ENCODE data around the gene ZDHHC22. TPM values are rescaled to one million over a fixed set of nuclear protein-coding genes. Genes with fewer than 3 reads are reported as not detected.

The ZDHHC22 gene
- total RNA-seq, 3 donors from 2014 or later (not counting 1 experiment from before 2014, with no cell fraction given): not detected

GRCh38 chr14:77133720-77134338, 7.8 kb downstream of the ZDHHC22 start:
- DNase-seq (peak; percentile 25 to 77), ATAC-seq (peak; percentile 61 to 86 (median 85))
- Mint-ChIP-seq H3K4me3 (no peak overlapping the region), H3K27ac (no peak overlapping the region), H3K9me3 (no peaks in the 10 kb centered on the region), H3K4me1 (peaks cover 0 to 6% of the 10 kb centered on the region in 2 donors), H3K36me3 (no peaks in the 10 kb centered on the region), H3K27me3 (ENCODE audit: low read depth in 2 of 2) (peaks cover 55 to 74% of the 10 kb centered on the region in 2 donors)
- Histone ChIP-seq H3K27ac (ENCODE audit: low read length) (no peak overlapping the region), H3K4me3 (ENCODE audit: low read length) (no peak overlapping the region), H3K36me3 (ENCODE audit: control insufficient read depth, insufficient read depth, low read length) (no peaks in the 10 kb centered on the region), H3K9me3 (ENCODE audit: control insufficient read depth, insufficient read depth, low read length) (no peaks in the 10 kb centered on the region), H3K27me3 (ENCODE audit: control insufficient read depth, insufficient read depth, low read length) (peaks cover 15% of the 10 kb centered on the region), H3K4me1 (ENCODE audit: control insufficient read depth, insufficient read depth, low read length) (no peaks in the 10 kb centered on the region)
- no peak for TF ChIP-seq CTCF (IDR thresholded peaks at IDR 0.05)
- intact Hi-C loops (cut with micrococcal nuclease): no loop called here
- WGBS (ENCODE audit: insufficient coverage): 12% methylated on average over 22 of the region's 22 CpGs

- H3K4me3 Mint-ChIP-seq: no peak overlapping the region
- ATAC-seq (no peak), DNase-seq (no peak)
- peaks cover 9% of the 10 kb centered on the region for H3K27me3 ChIP-seq (ENCODE audit: control insufficient read depth, insufficient read depth, low read length)
- TF ChIP-seq CTCF (IDR thresholded peaks at IDR 0.05): no peak
- H3K4me3 ChIP-seq (ENCODE audit: low read length): no peak overlapping the region
- 85% methylated on average over 5 of the region's 5 CpGs for WGBS (ENCODE audit: insufficient coverage)
- peaks cover 0 to 6% of the 10 kb centered on the region in 2 donors for H3K4me1 Mint-ChIP-seq
- no peaks in the 10 kb centered on the region for H3K9me3 Mint-ChIP-seq
- H3K27me3 Mint-ChIP-seq (ENCODE audit: low read depth in 2 of 2): peaks cover 57 to 67% of the 10 kb centered on the region in 2 donors
- no peak overlapping the region for H3K27ac ChIP-seq (ENCODE audit: low read length)
- no peak overlapping the region for H3K27ac Mint-ChIP-seq
- intact Hi-C loops (cut with micrococcal nuclease): no loop called here
- no peaks in the 10 kb centered on the region for H3K9me3 ChIP-seq (ENCODE audit: control insufficient read depth, insufficient read depth, low read length)
- no peaks in the 10 kb centered on the region for H3K36me3 Mint-ChIP-seq
- no peaks in the 10 kb centered on the region for H3K4me1 ChIP-seq (ENCODE audit: control insufficient read depth, insufficient read depth, low read length)
- H3K36me3 ChIP-seq (ENCODE audit: control insufficient read depth, insufficient read depth, low read length): no peaks in the 10 kb centered on the region
Measured at GRCh38 chr14:77131871-77132486, 9.6 kb downstream of the ZDHHC22 start.

- 70% methylated on average over 2 of the region's 2 CpGs for WGBS (ENCODE audit: insufficient coverage)
- Histone ChIP-seq H3K9me3 (ENCODE audit: control insufficient read depth, insufficient read depth, low read length) (no peaks in the 10 kb centered on the region), H3K27me3 (ENCODE audit: control insufficient read depth, insufficient read depth, low read length) (peaks cover 9% of the 10 kb centered on the region), H3K4me1 (ENCODE audit: control insufficient read depth, insufficient read depth, low read length) (no peaks in the 10 kb centered on the region), H3K4me3 (ENCODE audit: low read length) (no peak overlapping the region), H3K36me3 (ENCODE audit: control insufficient read depth, insufficient read depth, low read length) (no peaks in the 10 kb centered on the region), H3K27ac (ENCODE audit: low read length) (no peak overlapping the region)
- ATAC-seq (no peak), DNase-seq (no peak)
- Mint-ChIP-seq H3K36me3 (no peaks in the 10 kb centered on the region), H3K4me3 (no peak overlapping the region), H3K4me1 (peaks cover 0 to 6% of the 10 kb centered on the region in 2 donors), H3K27me3 (ENCODE audit: low read depth in 2 of 2) (peaks cover 58 to 63% of the 10 kb centered on the region in 2 donors), H3K9me3 (no peaks in the 10 kb centered on the region), H3K27ac (no peak overlapping the region)
- TF ChIP-seq CTCF (IDR thresholded peaks at IDR 0.05): no peak
- intact Hi-C loops (cut with micrococcal nuclease): no loop called here
Measured at GRCh38 chr14:77131206-77131605, 10.4 kb downstream of the ZDHHC22 start.

Measured in natural killer cell (primary cell).